ENCODE measurements around the gene FGD1.

GRCh38 chrX:54415534-54416350, 80.3 kb downstream of the FGD1 start:
- TF ChIP-seq, protein P1, sequence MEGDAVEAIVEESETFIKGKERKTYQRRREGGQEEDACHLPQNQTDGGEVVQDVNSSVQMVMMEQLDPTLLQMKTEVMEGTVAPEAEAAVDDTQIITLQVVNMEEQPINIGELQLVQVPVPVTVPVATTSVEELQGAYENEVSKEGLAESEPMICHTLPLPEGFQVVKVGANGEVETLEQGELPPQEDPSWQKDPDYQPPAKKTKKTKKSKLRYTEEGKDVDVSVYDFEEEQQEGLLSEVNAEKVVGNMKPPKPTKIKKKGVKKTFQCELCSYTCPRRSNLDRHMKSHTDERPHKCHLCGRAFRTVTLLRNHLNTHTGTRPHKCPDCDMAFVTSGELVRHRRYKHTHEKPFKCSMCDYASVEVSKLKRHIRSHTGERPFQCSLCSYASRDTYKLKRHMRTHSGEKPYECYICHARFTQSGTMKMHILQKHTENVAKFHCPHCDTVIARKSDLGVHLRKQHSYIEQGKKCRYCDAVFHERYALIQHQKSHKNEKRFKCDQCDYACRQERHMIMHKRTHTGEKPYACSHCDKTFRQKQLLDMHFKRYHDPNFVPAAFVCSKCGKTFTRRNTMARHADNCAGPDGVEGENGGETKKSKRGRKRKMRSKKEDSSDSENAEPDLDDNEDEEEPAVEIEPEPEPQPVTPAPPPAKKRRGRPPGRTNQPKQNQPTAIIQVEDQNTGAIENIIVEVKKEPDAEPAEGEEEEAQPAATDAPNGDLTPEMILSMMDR (IDR thresholded peaks at IDR 0.05 in 2 of 3, conservative IDR thresholded peaks at IDR 0.05 in 1 of 3; ENCODE audit: borderline replicate concordance in 1 of 3, insufficient read depth in 1 of 3, low read depth in 2 of 3, low read length in 2 of 3) = no peak
- TF ChIP-seq EZH2phosphoT487 (IDR thresholded peaks at IDR 0.05; ENCODE audit: borderline replicate concordance) (no peak), POLR2AphosphoS5 (IDR thresholded peaks at IDR 0.05; ENCODE audit: low read depth, low read length) (no peak), ATF3 (IDR thresholded peaks at IDR 0.05) (no peak)
